Natural killer cell (primary cell): ENCODE data around the gene RNF126. TPM values are rescaled to one million over a fixed set of nuclear protein-coding genes. Genes with fewer than 3 reads are reported as not detected.

Experiments
- ATAC-seq, 3 donors: fragments of 150-1000 bp in 2 of 3; fragments of 200-7000 bp in 1 of 3; cut with Tn5 transposase; 1 replicate in 1 of 3; 2 replicates in 2 of 3; pipeline ENCODE4 v1.10.0; 2021; ENCODE audit warnings: mild to moderate bottlenecking in 2 of 3, moderate library complexity in 2 of 3
- DNase-seq, 2 donors: peaks; one replicate each; pipeline versions ENCODE4 v3.0.0 to v3.0.0-alpha.2; 2013 to 2021; ENCODE audit warnings: mixed read lengths in 1 of 2
- H3K27ac ChIP-seq: one replicate; pipeline ENCODE4 v1.5.1; 2013; ENCODE audit warnings: mild to moderate bottlenecking, low read length
- H3K27me3 ChIP-seq: one replicate; pipeline ENCODE4 v1.6.1; 2013; ENCODE audit warnings: low read length; ENCODE audit not compliant: control insufficient read depth, insufficient read depth
- H3K36me3 ChIP-seq: one replicate; pipeline ENCODE4 v1.6.1; 2013; ENCODE audit warnings: low read length; ENCODE audit not compliant: control insufficient read depth, insufficient read depth
- H3K4me1 ChIP-seq: one replicate; pipeline ENCODE4 v1.6.1; 2013; ENCODE audit warnings: low read length; ENCODE audit not compliant: control insufficient read depth, insufficient read depth
- H3K4me3 ChIP-seq: one replicate; pipeline ENCODE4 v1.5.1; 2013; ENCODE audit warnings: low read length
- H3K9me3 ChIP-seq: one replicate; pipeline ENCODE4 v1.6.1; 2013; ENCODE audit warnings: low read length; ENCODE audit not compliant: control insufficient read depth, insufficient read depth
- H3K27ac Mint-ChIP-seq, 2 donors: one replicate each; pipeline ENCODE4 v1.8.0; 2022; ENCODE audit warnings: mild to moderate bottlenecking in 2 of 2, mixed read lengths in 2 of 2, moderate library complexity in 1 of 2
- H3K27me3 Mint-ChIP-seq, 2 donors: one replicate each; pipeline ENCODE4 v1.8.0; 2022; ENCODE audit warnings: low read depth in 2 of 2, mixed read lengths in 2 of 2
- H3K36me3 Mint-ChIP-seq: one replicate; pipeline ENCODE4 v1.8.0; 2022; ENCODE audit warnings: mixed read lengths
- H3K4me1 Mint-ChIP-seq, 2 donors: one replicate each; pipeline ENCODE4 v1.8.0; 2022; ENCODE audit warnings: mixed read lengths in 2 of 2
- H3K4me3 Mint-ChIP-seq: one replicate; pipeline ENCODE4 v1.8.0; 2022; ENCODE audit warnings: mild to moderate bottlenecking, moderate library complexity, mixed read lengths
- H3K9me3 Mint-ChIP-seq, 2 donors: one replicate each; pipeline ENCODE4 v1.8.0; 2022; ENCODE audit warnings: mixed read lengths in 2 of 2
- CTCF ChIP-seq: fragments of 200-600 bp; IDR thresholded peaks from one replicate; pipeline ENCODE4 v1.8.0; 2022; ENCODE audit warnings: antibody characterized with exemption
- WGBS: methylation state at CpG from one replicate; pipeline ENCODE4 v1.1.7; 2013; ENCODE audit warnings: missing lambda C conversion rate; ENCODE audit not compliant: insufficient coverage; 5-methylcytosine and 5-hydroxymethylcytosine counted together
- intact Hi-C: fragments of 100-400 bp; cut with micrococcal nuclease; formaldehyde crosslinking; loops from one replicate; pipeline ENCODE4 v1.14.2; 2022
- total RNA-seq, 4 donors: library from RNA; stranded (reverse); fragments of 120-200 nt in 1 of 4; gene quantifications; one replicate each; pipeline versions ENCODE4 v1.2.3 to v1.2.4, GENCODE V29; 2013 to 2022

The RNF126 gene
- total RNA-seq, 3 donors from 2014 or later (not counting 1 experiment from before 2014, with no cell fraction given): 119 to 149 (median 146) TPM

GRCh38 chr19:618247-618619 lies 44.8 kb downstream of the RNF126 start:
- no peaks in the 10 kb centered on the region for H3K9me3 ChIP-seq
- Mint-ChIP-seq H3K36me3 (no peaks in the 10 kb centered on the region), H3K4me1 (no peaks in the 10 kb centered on the region), H3K9me3 (no peaks in the 10 kb centered on the region), H3K4me3 (no peak overlapping the region), H3K27me3 (peaks cover 3 to 7% of the 10 kb centered on the region in 2 donors), H3K27ac (no peak overlapping the region)
- no peak overlapping the region for H3K4me3 ChIP-seq
- WGBS: 96% methylated on average over 19 of the region's 19 CpGs
- no peaks in the 10 kb centered on the region for H3K27me3 ChIP-seq
- DNase-seq (no peak), ATAC-seq (no peak)
- no peak overlapping the region for H3K27ac ChIP-seq
- H3K36me3 ChIP-seq: peaks cover 24% of the 10 kb centered on the region
- H3K4me1 ChIP-seq: peaks cover 5% of the 10 kb centered on the region
- no peak for TF ChIP-seq CTCF
- intact Hi-C loops: no loop called here

- Mint-ChIP-seq H3K27me3 (peaks cover 3 to 7% of the 10 kb centered on the region in 2 donors), H3K36me3 (no peaks in the 10 kb centered on the region), H3K4me1 (peaks cover 0 to 5% of the 10 kb centered on the region in 2 donors), H3K4me3 (no peak overlapping the region), H3K27ac (no peak overlapping the region), H3K9me3 (no peaks in the 10 kb centered on the region)
- intact Hi-C loops: no loop called here
- DNase-seq: no peak
- no peak for TF ChIP-seq CTCF
- peaks cover 10% of the 10 kb centered on the region for H3K4me1 ChIP-seq
- no peak overlapping the region for H3K4me3 ChIP-seq
- peaks cover 24% of the 10 kb centered on the region for H3K36me3 ChIP-seq
- WGBS: 91% methylated on average over 26 of the region's 29 CpGs
- H3K9me3 ChIP-seq: no peaks in the 10 kb centered on the region
- ATAC-seq: no peak
- peaks cover 3% of the 10 kb centered on the region for H3K27me3 ChIP-seq
- H3K27ac ChIP-seq: no peak overlapping the region
Measured at GRCh38 chr19:617551-618246, 45.3 kb downstream of the RNF126 start.

GRCh38 chr19:616747-617526 lies 46.1 kb downstream of the RNF126 start:
- DNase-seq (no peak), ATAC-seq (no peak)
- H3K36me3 Mint-ChIP-seq: no peaks in the 10 kb centered on the region
- Histone ChIP-seq H3K27me3 (peaks cover 4% of the 10 kb centered on the region), H3K36me3 (peaks cover 22% of the 10 kb centered on the region), H3K4me1 (peaks cover 13% of the 10 kb centered on the region), H3K27ac (no peak overlapping the region), H3K9me3 (no peaks in the 10 kb centered on the region), H3K4me3 (no peak overlapping the region)
- H3K27me3 Mint-ChIP-seq: peaks cover 3 to 7% of the 10 kb centered on the region in 2 donors
- no peak for TF ChIP-seq CTCF
- H3K27ac Mint-ChIP-seq: no peak overlapping the region
- H3K4me3 Mint-ChIP-seq: no peak overlapping the region
- 94% methylated on average over 55 of the region's 58 CpGs for WGBS
- peaks cover 0 to 5% of the 10 kb centered on the region in 2 donors for H3K4me1 Mint-ChIP-seq
- intact Hi-C loops: no loop called here
- no peaks in the 10 kb centered on the region for H3K9me3 Mint-ChIP-seq
